Mammary epithelial cell (primary cell): ENCODE data around the gene EFNB2.

Source experiments
- CTCF ChIP-seq, 2 donors: IDR thresholded peaks in 1 of 2; conservative IDR thresholded peaks in 1 of 2; 2 replicates each; pipeline ENCODE4 v1.5.1; 2011 to 2012; ENCODE audit warnings: inconsistent platforms in 2 of 2, low read length in 2 of 2, mild to moderate bottlenecking in 2 of 2, control low read depth in 1 of 2, low read depth in 1 of 2; ENCODE audit not compliant: insufficient read depth in 1 of 2; ENCODE audit errors: extremely low read depth in 1 of 2
- EZH2 ChIP-seq: IDR thresholded peaks from 2 replicates; pipeline ENCODE4 v1.6.1; 2012; ENCODE audit warnings: low read length, inconsistent platforms, borderline replicate concordance

- TF ChIP-seq CTCF (conservative IDR thresholded peaks at IDR 0.05 in 1 of 2, IDR thresholded peaks at IDR 0.05 in 1 of 2; ENCODE audit: extremely low read depth in 1 of 2, insufficient read depth in 1 of 2, low read depth in 1 of 2, low read length in 2 of 2): no peak
- TF ChIP-seq EZH2: no peak
Observed at GRCh38 chr13:106489849-106490568, 45.5 kb downstream of the EFNB2 start.
